Measurements from ENCODE around the gene DHX34. TPM values are rescaled to one million over a fixed set of nuclear protein-coding genes. Genes with fewer than 3 reads are reported as not detected.

Gene DHX34
- total RNA-seq, 2 donors from 2014 or later: 16.7 to 19.2 TPM

- DNase-seq (ENCODE audit: low spot score in 2 of 2) (no peak), ATAC-seq (no peak)
- no peak overlapping the region for H3K27ac Mint-ChIP-seq
- peaks cover 0 to 16% of the 10 kb centered on the region in 2 donors for H3K36me3 Mint-ChIP-seq
- H3K9me3 Mint-ChIP-seq: no peaks in the 10 kb centered on the region
Measured at GRCh38 chr19:47417746-47418691, 68.9 kb downstream of the DHX34 start.

- ATAC-seq: peak; percentile 6 to 9
- H3K36me3 Mint-ChIP-seq: peaks cover 0 to 17% of the 10 kb centered on the region in 2 donors
Measured at GRCh38 chr19:47418692-47419029, 69.5 kb downstream of the DHX34 start.

GRCh38 chr19:47419030-47419783 is 70.1 kb downstream of the DHX34 start, which contains the start of gene MEIS3:
TSS of gene MEIS3 (minus strand) at chr19:47419527. CDS start at chr19:47419081, 446 bp downstream.
- H3K36me3 Mint-ChIP-seq: peaks cover 0 to 17% of the 10 kb centered on the region in 2 donors
- ATAC-seq (peak; percentile 25 to 26), DNase-seq (ENCODE audit: low spot score in 2 of 2) (no peak)
- no peak within 1 kb of the TSS for H3K27ac Mint-ChIP-seq
- H3K9me3 Mint-ChIP-seq: no peaks in the 10 kb centered on the region

More at GRCh38 chr19:47418692-47419029, 69.5 kb downstream of the DHX34 start:
- DNase-seq (ENCODE audit: low spot score in 2 of 2): no peak
- H3K27ac Mint-ChIP-seq: no peak overlapping the region
- H3K9me3 Mint-ChIP-seq: no peaks in the 10 kb centered on the region

GRCh38 chr19:47419789-47420188 is 70.7 kb downstream of the DHX34 start:
- Mint-ChIP-seq H3K36me3 (peaks cover 0 to 17% of the 10 kb centered on the region in 2 donors), H3K27ac (no peak overlapping the region), H3K9me3 (no peaks in the 10 kb centered on the region)
- ATAC-seq (no peak), DNase-seq (ENCODE audit: low spot score in 2 of 2) (no peak)

- Mint-ChIP-seq H3K36me3 (peaks cover 0 to 17% of the 10 kb centered on the region in 2 donors), H3K27ac (no peak overlapping the region), H3K9me3 (no peaks in the 10 kb centered on the region)
- ATAC-seq (peak in 1 of 2 donors; percentile 8), DNase-seq (ENCODE audit: low spot score in 2 of 2) (no peak)
Measured at GRCh38 chr19:47421244-47421786, 72.2 kb downstream of the DHX34 start.

GRCh38 chr19:47421844-47422395 is 72.8 kb downstream of the DHX34 start:
- ATAC-seq (no peak), DNase-seq (ENCODE audit: low spot score in 2 of 2) (no peak)
- H3K27ac Mint-ChIP-seq: peak overlapping the region in 1 of 2 donors; percentile 3
- peaks cover 0 to 17% of the 10 kb centered on the region in 2 donors for H3K36me3 Mint-ChIP-seq
- no peaks in the 10 kb centered on the region for H3K9me3 Mint-ChIP-seq

GRCh38 chr19:47422417-47423163 is 73.5 kb downstream of the DHX34 start:
- Mint-ChIP-seq H3K9me3 (no peaks in the 10 kb centered on the region), H3K27ac (peak overlapping the region in 1 of 2 donors; percentile 3), H3K36me3 (peaks cover 0 to 15% of the 10 kb centered on the region in 2 donors)
- ATAC-seq (no peak), DNase-seq (ENCODE audit: low spot score in 2 of 2) (no peak)

GRCh38 chr19:47423203-47423882 is 74.2 kb downstream of the DHX34 start:
- DNase-seq (ENCODE audit: low spot score in 2 of 2) (no peak), ATAC-seq (no peak)
- Mint-ChIP-seq H3K27ac (no peak overlapping the region), H3K36me3 (peaks cover 0 to 11% of the 10 kb centered on the region in 2 donors), H3K9me3 (no peaks in the 10 kb centered on the region)

GRCh38 chr19:47427241-47428176 is 78.4 kb downstream of the DHX34 start:
- H3K27ac Mint-ChIP-seq: no peak overlapping the region
- H3K9me3 Mint-ChIP-seq: peaks cover 0 to 3% of the 10 kb centered on the region in 2 donors
- peaks cover 6% of the 10 kb centered on the region in 2 donors for H3K36me3 Mint-ChIP-seq
- ATAC-seq: peak; percentile 58 to 68
- peak; percentile 69 to 87 for DNase-seq (ENCODE audit: low spot score in 2 of 2)

- Mint-ChIP-seq H3K9me3 (peaks cover 0 to 3% of the 10 kb centered on the region in 2 donors), H3K36me3 (peaks cover 0 to 6% of the 10 kb centered on the region in 2 donors), H3K27ac (no peak overlapping the region)
- peak; percentile 62 to 91 for DNase-seq (ENCODE audit: low spot score in 2 of 2)
- peak; percentile 74 to 87 for ATAC-seq
Measured at GRCh38 chr19:47428177-47428894, 79.2 kb downstream of the DHX34 start.

GRCh38 chr19:47429140-47429793 is 80.2 kb downstream of the DHX34 start:
- ATAC-seq (no peak), DNase-seq (ENCODE audit: low spot score in 2 of 2) (no peak)
- peaks cover 0 to 6% of the 10 kb centered on the region in 2 donors for H3K36me3 Mint-ChIP-seq
- H3K27ac Mint-ChIP-seq: no peak overlapping the region
- peaks cover 0 to 3% of the 10 kb centered on the region in 2 donors for H3K9me3 Mint-ChIP-seq

GRCh38 chr19:47430041-47430802 is 81.1 kb downstream of the DHX34 start:
- peak; percentile 30 to 57 for ATAC-seq
- DNase-seq (ENCODE audit: low spot score in 2 of 2): no peak
- Mint-ChIP-seq H3K27ac (no peak overlapping the region), H3K36me3 (peaks cover 0 to 6% of the 10 kb centered on the region in 2 donors), H3K9me3 (peaks cover 0 to 3% of the 10 kb centered on the region in 2 donors)

- H3K9me3 Mint-ChIP-seq: peaks cover 0 to 3% of the 10 kb centered on the region in 2 donors
- DNase-seq (ENCODE audit: low spot score in 2 of 2) (no peak), ATAC-seq (no peak)
- H3K27ac Mint-ChIP-seq: no peak overlapping the region
- H3K36me3 Mint-ChIP-seq: peaks cover 0 to 6% of the 10 kb centered on the region in 2 donors
Measured at GRCh38 chr19:47432091-47432490, 83.0 kb downstream of the DHX34 start.

Measured in activated naive CD4-positive, alpha-beta T cell treated with anti-CD3 and anti-CD28 coated beads, Interleukin-2, amount 50 U/mL, for 72 hours (primary cell).